HCT116 (cell line): ENCODE data around the gene NOS1. TPM values are rescaled to one million over a fixed set of nuclear protein-coding genes. Genes with fewer than 3 reads are reported as not detected.

Source experiments
- ATAC-seq: fragments of 200-7000 bp; cut with Tn5 transposase; 2 replicates; pipeline ENCODE4 v1.9.1; 2020; ENCODE audit warnings: mild to moderate bottlenecking, moderate library complexity
- BruUV-seq: library from RNA; stranded (reverse); fragments of 400-500 nt; replicated peaks from 2 replicates; lab custom pipeline; 2021; lab: Mats Ljungman, UMichigan
- CTCF ChIA-PET: fragments of 300-600 bp; sonication (Branson Sonifier 250); formaldehyde crosslinking; loops from one replicate; lab custom pipeline; 2021; ENCODE audit warnings: antibody characterized with exemption; lab: Charles Lee
- POLR2A ChIA-PET: fragments of 300-600, 350-600 bp; sonication (Branson Sonifier 250); formaldehyde crosslinking; loops from one replicate; lab custom pipeline; 2021; ENCODE audit warnings: antibody characterized with exemption; lab: Charles Lee
- RAD21 ChIA-PET, 2 experiments: fragments of 300-600 bp; sonication (Branson Sonifier 250); formaldehyde crosslinking; loops; one replicate each; lab custom pipeline; 2023; ENCODE audit warnings: low total read pairs in 2 of 2; ENCODE audit not compliant: uncharacterized antibody in 2 of 2, unreplicated experiment in 2 of 2, low non-redundant PET in 1 of 2; lab: Charles Lee
- DNase-seq: peaks from one replicate; pipeline ENCODE4 v3.0.0-alpha.2; 2010; ENCODE audit warnings: low read depth, low spot score
- H2AFZ ChIP-seq: fragments of 200-600 bp; shearing (Covaris generic), sonication (generic); 2 replicates; pipeline ENCODE4 v1.6.1; 2017; ENCODE audit warnings: low read depth, mixed run types, mixed read lengths, antibody characterized with exemption, low read length; ENCODE audit not compliant: poor library complexity, severe bottlenecking
- H3K27ac ChIP-seq: 2 replicates; pipeline ENCODE4 v1.5.1; 2012; ENCODE audit warnings: low read depth, low read length
- H3K27me3 ChIP-seq: fragments of 200-600 bp; sonication (generic); 2 replicates; pipeline ENCODE4 v1.6.1; 2016; ENCODE audit warnings: mixed run types, low read length, mixed read lengths; ENCODE audit not compliant: insufficient read depth
- H3K36me3 ChIP-seq, 2 experiments: fragments of 200-500 bp in 1 of 2; fragments of 200-600 bp in 1 of 2; sonication (Bioruptor generic) in 1 of 2; sonication (generic) in 1 of 2; 2 replicates each; pipeline versions ENCODE4 v1.5.1 to v1.6.1; 2014 to 2016; ENCODE audit warnings: low read length in 2 of 2, inconsistent platforms in 1 of 2, mixed read lengths in 1 of 2, mixed run types in 1 of 2; ENCODE audit not compliant: insufficient read depth in 2 of 2, control insufficient read depth in 1 of 2
- H3K4me1 ChIP-seq, 2 experiments: fragments of 200-600 bp in 1 of 2; sonication (generic) in 1 of 2; 2 replicates each; pipeline versions ENCODE4 v1.5.1 to v1.6.1; 2012 to 2017; ENCODE audit warnings: low read length in 2 of 2, inconsistent platforms in 1 of 2, mild to moderate bottlenecking in 1 of 2, mixed read lengths in 1 of 2, mixed run types in 1 of 2, moderate library complexity in 1 of 2; ENCODE audit not compliant: insufficient read depth in 2 of 2, control insufficient read depth in 1 of 2
- H3K4me2 ChIP-seq: fragments of 200-600 bp; sonication (generic); 2 replicates; pipeline ENCODE4 v1.6.1; 2017; ENCODE audit warnings: mixed run types, low read length, mixed read lengths
- H3K4me3 ChIP-seq, 2 experiments: fragments of 200-600 bp in 1 of 2; sonication (generic) in 1 of 2; replicated peaks in 1 of 2; 2 replicates each; pipeline ENCODE4 v1.5.1; 2011 to 2016; ENCODE audit warnings: low read length in 2 of 2, control low read depth in 1 of 2, low read depth in 1 of 2, mild to moderate bottlenecking in 1 of 2, mixed read lengths in 1 of 2, mixed run types in 1 of 2
- H3K79me2 ChIP-seq: fragments of 200-600 bp; sonication (generic); 2 replicates; pipeline ENCODE4 v1.6.1; 2017; ENCODE audit warnings: mild to moderate bottlenecking, mixed run types, low read length, moderate library complexity, mixed read lengths; ENCODE audit not compliant: insufficient read depth
- H3K9ac ChIP-seq: fragments of 200-600 bp; sonication (generic); 2 replicates; pipeline ENCODE4 v1.6.1; 2016; ENCODE audit warnings: low read length, mixed read lengths
- H3K9me2 ChIP-seq: fragments of 200-600 bp; sonication (generic), shearing (Covaris generic); 2 replicates; pipeline ENCODE4 v1.6.1; 2017; ENCODE audit warnings: mixed run types, mild to moderate bottlenecking, moderate library complexity; ENCODE audit not compliant: insufficient read depth
- H3K9me3 ChIP-seq, 2 experiments: fragments of 200-500 bp in 1 of 2; fragments of 200-600 bp in 1 of 2; sonication (Bioruptor generic) in 1 of 2; sonication (generic) in 1 of 2; 2 replicates each; pipeline ENCODE4 v1.6.1; 2014 to 2017; ENCODE audit warnings: low read length in 2 of 2, mixed read lengths in 2 of 2, inconsistent platforms in 1 of 2, low read depth in 1 of 2, mild to moderate bottlenecking in 1 of 2, mixed run types in 1 of 2, moderate library complexity in 1 of 2; ENCODE audit not compliant: control insufficient read depth in 1 of 2, insufficient read depth in 1 of 2
- H4K20me1 ChIP-seq: fragments of 200-600 bp; sonication (generic), shearing (Covaris generic); 2 replicates; pipeline ENCODE4 v1.6.1; 2017; ENCODE audit warnings: mixed run types, mild to moderate bottlenecking, moderate library complexity; ENCODE audit not compliant: insufficient read depth
- CBX3 ChIP-seq: IDR thresholded peaks from 2 replicates; pipeline ENCODE4 v1.6.1; 2012; ENCODE audit warnings: low read depth
- CEBPB ChIP-seq: IDR thresholded peaks from 2 replicates; pipeline ENCODE4 v1.6.1; 2012; ENCODE audit warnings: low read depth
- EZH2phosphoT487 ChIP-seq: fragments of 200-600 bp; IDR thresholded peaks from 2 replicates; pipeline ENCODE4 v1.6.1; 2018; ENCODE audit warnings: antibody characterized with exemption, borderline replicate concordance
- JUND ChIP-seq: IDR thresholded peaks from 2 replicates; pipeline ENCODE4 v1.6.1; 2012
- RAD21 ChIP-seq: IDR thresholded peaks from 2 replicates; pipeline ENCODE4 v1.6.1; 2012; ENCODE audit warnings: low read depth, mild to moderate bottlenecking
- SRF ChIP-seq: IDR thresholded peaks from 2 replicates; pipeline ENCODE4 v1.6.1; 2012; ENCODE audit warnings: low read depth
- TCF7L2 ChIP-seq: IDR thresholded peaks from 2 replicates; pipeline ENCODE4 v1.7.0; 2011; ENCODE audit warnings: borderline replicate concordance, inconsistent platforms; ENCODE audit not compliant: insufficient read depth, insufficient read length; ENCODE audit errors: extremely low read depth
- YY1 ChIP-seq: IDR thresholded peaks from 2 replicates; pipeline ENCODE4 v1.6.1; 2011; ENCODE audit warnings: low read length, low read depth, moderate library complexity, mild to moderate bottlenecking; ENCODE audit not compliant: insufficient replicate concordance; ENCODE audit errors: extremely low read depth
- ZFX ChIP-seq: fragments of 450-650 bp; IDR thresholded peaks from 2 replicates; pipeline ENCODE4 v1.6.1; 2017
- ZNF274 ChIP-seq: fragments of 200-500 bp; sonication (Bioruptor generic); IDR thresholded peaks from 2 replicates; pipeline ENCODE4 v1.6.1; 2014; ENCODE audit warnings: mild to moderate bottlenecking, low read depth, low read length, inconsistent platforms
- intact Hi-C: fragments of 100-400 bp; cut with micrococcal nuclease; formaldehyde crosslinking; loops from 2 replicates; pipeline ENCODE4 v1.10.0; 2022
- total RNA-seq: library from RNA; stranded (reverse); gene quantifications from one replicate; pipeline ENCODE4 v1.2.1, GENCODE V29; 2021; ENCODE audit not compliant: unreplicated experiment
- TF ChIP-seq, protein P1 (sequence below): IDR thresholded peaks from 2 replicates; pipeline ENCODE4 v1.6.1; 2011; ENCODE audit warnings: mild to moderate bottlenecking, low read length, moderate library complexity; ENCODE audit not compliant: insufficient replicate concordance; ENCODE audit errors: extremely low read depth
- TF ChIP-seq, protein P2 (sequence below): IDR thresholded peaks from 2 replicates; pipeline ENCODE4 v1.6.1; 2012

Gene NOS1
- total RNA-seq, 1 experiment from 2014 or later = 0.22 TPM

DNA sequence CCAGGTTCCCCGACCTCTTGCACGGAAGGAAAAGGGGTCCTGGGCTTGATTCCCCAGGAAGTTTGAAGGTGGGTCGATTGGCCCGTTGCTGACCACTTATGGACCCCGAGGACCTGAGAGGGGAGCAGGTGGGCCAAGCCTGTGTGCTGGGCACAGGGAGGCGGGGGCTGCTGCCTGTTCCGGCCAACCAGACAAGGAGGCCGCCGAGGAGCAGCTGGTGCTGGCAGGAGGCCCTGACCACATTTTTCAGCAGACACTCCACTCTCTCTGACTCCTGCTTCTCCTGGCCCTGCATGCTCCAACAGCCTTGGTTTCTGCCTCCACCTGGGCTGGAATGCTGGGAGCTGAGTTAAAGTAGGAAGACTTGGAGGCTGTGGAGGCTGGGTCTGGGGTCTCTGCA lies 42.8 kb downstream of the NOS1 start:
- TF ChIP-seq, protein P1, sequence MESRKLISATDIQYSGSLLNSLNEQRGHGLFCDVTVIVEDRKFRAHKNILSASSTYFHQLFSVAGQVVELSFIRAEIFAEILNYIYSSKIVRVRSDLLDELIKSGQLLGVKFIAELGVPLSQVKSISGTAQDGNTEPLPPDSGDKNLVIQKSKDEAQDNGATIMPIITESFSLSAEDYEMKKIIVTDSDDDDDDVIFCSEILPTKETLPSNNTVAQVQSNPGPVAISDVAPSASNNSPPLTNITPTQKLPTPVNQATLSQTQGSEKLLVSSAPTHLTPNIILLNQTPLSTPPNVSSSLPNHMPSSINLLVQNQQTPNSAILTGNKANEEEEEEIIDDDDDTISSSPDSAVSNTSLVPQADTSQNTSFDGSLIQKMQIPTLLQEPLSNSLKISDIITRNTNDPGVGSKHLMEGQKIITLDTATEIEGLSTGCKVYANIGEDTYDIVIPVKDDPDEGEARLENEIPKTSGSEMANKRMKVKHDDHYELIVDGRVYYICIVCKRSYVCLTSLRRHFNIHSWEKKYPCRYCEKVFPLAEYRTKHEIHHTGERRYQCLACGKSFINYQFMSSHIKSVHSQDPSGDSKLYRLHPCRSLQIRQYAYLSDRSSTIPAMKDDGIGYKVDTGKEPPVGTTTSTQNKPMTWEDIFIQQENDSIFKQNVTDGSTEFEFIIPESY = no peak
- no peak for TF ChIP-seq CEBPB
- TF ChIP-seq, all 23 proteins: peak for 0
- H3K36me3 ChIP-seq = no peaks in the 10 kb centered on the region
- ChIA-PET POLR2A (no interaction called here), RAD21 (no interaction called here), CTCF (no interaction called here)
- BruUV-seq = no TSS peak
- no peak overlapping the region for H2AFZ ChIP-seq
- H3K9ac ChIP-seq = no peak overlapping the region
- no peaks in the 10 kb centered on the region for H3K79me2 ChIP-seq
- peaks cover 18% of the 10 kb centered on the region; the same call in 1 of the 2 replicates for H3K27me3 ChIP-seq
- DNase-seq = no peak
- H3K4me3 ChIP-seq = no peak overlapping the region
- H3K4me2 ChIP-seq = no peak overlapping the region
- ATAC-seq = no peak
- no peaks in the 10 kb centered on the region for H3K9me3 ChIP-seq
- H3K4me1 ChIP-seq = no peaks in the 10 kb centered on the region
- no peak overlapping the region for H3K27ac ChIP-seq
- H4K20me1 ChIP-seq = no peaks in the 10 kb centered on the region
- no peaks in the 10 kb centered on the region for H3K9me2 ChIP-seq
- intact Hi-C loops = no loop called here

DNA sequence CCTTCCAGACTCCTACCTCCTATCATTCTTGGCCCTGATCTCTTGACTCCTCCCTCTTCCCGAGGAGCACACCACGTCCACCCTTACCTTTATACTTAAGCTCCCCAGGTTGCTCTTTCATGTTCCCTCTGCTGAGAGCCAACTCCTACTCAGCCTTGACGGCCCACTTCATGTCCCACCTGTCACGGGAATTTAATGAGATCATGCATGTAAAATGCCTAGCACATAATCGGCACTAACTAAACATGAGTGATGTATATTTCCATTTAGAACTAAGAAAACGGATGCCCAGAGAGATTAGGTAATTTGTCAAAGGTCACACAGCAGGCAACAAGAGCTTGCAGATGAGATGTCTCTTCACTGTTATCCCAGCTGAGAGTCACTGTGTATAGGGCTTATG lies 45.1 kb downstream of the NOS1 start:
- BruUV-seq = no TSS peak
- TF ChIP-seq TCF7L2 (no peak), EZH2phosphoT487 (no peak), RAD21 (no peak), ZFX (no peak), SRF (no peak), YY1 (no peak), ZNF274 (no peak), JUND (no peak), CBX3 (no peak)
- TF ChIP-seq, protein P2, sequence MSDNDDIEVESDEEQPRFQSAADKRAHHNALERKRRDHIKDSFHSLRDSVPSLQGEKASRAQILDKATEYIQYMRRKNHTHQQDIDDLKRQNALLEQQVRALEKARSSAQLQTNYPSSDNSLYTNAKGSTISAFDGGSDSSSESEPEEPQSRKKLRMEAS = no peak
- TF ChIP-seq, protein P1 = no peak

More for the DNA sequence above, 45.1 kb downstream of the NOS1 start:
- peaks cover 6% of the 10 kb centered on the region; the same call in 1 of the 2 replicates for H3K27me3 ChIP-seq
- ChIA-PET POLR2A (no interaction called here), RAD21 (no interaction called here), CTCF (no interaction called here)
- H3K79me2 ChIP-seq = no peaks in the 10 kb centered on the region
- no peaks in the 10 kb centered on the region for H3K4me1 ChIP-seq
- no peak overlapping the region for H2AFZ ChIP-seq
- intact Hi-C loops = no loop called here
- DNase-seq (no peak), ATAC-seq (no peak)
- H3K36me3 ChIP-seq = no peaks in the 10 kb centered on the region
- H3K27ac ChIP-seq = no peak overlapping the region
- no peaks in the 10 kb centered on the region for H3K9me2 ChIP-seq
- no peak overlapping the region for H3K9ac ChIP-seq
- H3K4me3 ChIP-seq = no peak overlapping the region
- no peaks in the 10 kb centered on the region for H3K9me3 ChIP-seq
- H3K4me2 ChIP-seq = no peak overlapping the region
- no peaks in the 10 kb centered on the region for H4K20me1 ChIP-seq
